Activated naive CD8-positive, alpha-beta T cell (primary cell): Measurements from ENCODE around the gene APMAP.
"Not testable (repeated sequence)": the region's sequence is repeated elsewhere in the genome, so short reads cannot be mapped to it uniquely, and the experiment has no call there.

Source experiments
- H3K27ac Mint-ChIP-seq: one replicate; pipeline ENCODE4 v1.8.0; 2021; ENCODE audit warnings: mixed read lengths
- H3K27me3 Mint-ChIP-seq: one replicate; pipeline ENCODE4 v1.8.0; 2021; ENCODE audit warnings: mixed read lengths
- H3K36me3 Mint-ChIP-seq: one replicate; pipeline ENCODE4 v1.8.0; 2021; ENCODE audit warnings: mixed read lengths
- H3K4me1 Mint-ChIP-seq: one replicate; pipeline ENCODE4 v1.8.0; 2021; ENCODE audit warnings: low read depth, mixed read lengths
- H3K4me3 Mint-ChIP-seq: one replicate; pipeline ENCODE4 v1.8.0; 2021; ENCODE audit warnings: mild to moderate bottlenecking, mixed read lengths
- H3K9me3 Mint-ChIP-seq: one replicate; pipeline ENCODE4 v1.8.0; 2021; ENCODE audit warnings: low read depth, mixed read lengths

APMAP gene

GRCh38 chr20:24952376-24953208 is 40.0 kb downstream of the APMAP start:
- Mint-ChIP-seq H3K4me3 (no peak overlapping the region), H3K4me1 (peaks cover 58% of the 10 kb centered on the region)

DNA sequence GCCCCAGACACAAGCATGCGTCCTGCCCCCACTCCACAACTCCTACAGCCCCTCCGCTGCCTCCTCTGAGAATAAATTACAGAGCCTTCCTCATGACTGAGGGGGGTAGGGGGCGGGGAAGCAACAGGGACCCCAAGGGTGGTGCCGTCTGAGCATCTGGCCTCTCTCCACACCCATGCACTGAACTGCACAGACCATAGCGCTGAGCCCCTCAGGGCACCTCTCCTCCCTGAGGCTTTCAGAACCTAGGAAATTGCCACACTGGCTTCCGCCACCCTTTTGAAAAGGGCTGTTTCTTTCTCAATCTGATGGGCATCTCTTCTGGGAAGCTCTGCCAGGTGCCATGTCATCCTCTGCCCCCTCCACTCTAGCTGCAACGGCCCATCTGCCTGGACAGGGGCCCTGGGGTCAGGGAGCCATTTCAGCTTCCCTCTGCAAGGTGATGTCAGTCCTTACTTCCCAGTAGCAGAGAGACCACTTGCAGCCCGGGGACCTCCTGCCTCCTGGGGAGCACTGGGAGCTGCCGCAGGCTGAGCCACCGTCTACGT is 40.9 kb downstream of the APMAP start:
- peaks cover 9% of the 10 kb centered on the region for H3K9me3 Mint-ChIP-seq
- no peaks in the 10 kb centered on the region for H3K27me3 Mint-ChIP-seq
- peak overlapping the region; percentile 27 for H3K4me3 Mint-ChIP-seq
- H3K4me1 Mint-ChIP-seq, result peaks cover 62% of the 10 kb centered on the region
- peaks cover 8% of the 10 kb centered on the region for H3K36me3 Mint-ChIP-seq
- H3K27ac Mint-ChIP-seq, result no peak overlapping the region

More at GRCh38 chr20:24952376-24953208, 40.0 kb downstream of the APMAP start:
- H3K27ac Mint-ChIP-seq, result peak overlapping the region; percentile 50
- H3K27me3 Mint-ChIP-seq, result no peaks in the 10 kb centered on the region
- peaks cover 8% of the 10 kb centered on the region for H3K36me3 Mint-ChIP-seq
- peaks cover 4% of the 10 kb centered on the region for H3K9me3 Mint-ChIP-seq

- Mint-ChIP-seq H3K27ac (peak overlapping the region; percentile 46), H3K9me3 (peaks cover 10% of the 10 kb centered on the region), H3K4me1 (peaks cover 60% of the 10 kb centered on the region), H3K27me3 (no peaks in the 10 kb centered on the region), H3K4me3 (no peak overlapping the region), H3K36me3 (peaks cover 9% of the 10 kb centered on the region)
These were observed 41.6 kb downstream of the APMAP start for GRCh38 chr20:24950836-24951525.

DNA sequence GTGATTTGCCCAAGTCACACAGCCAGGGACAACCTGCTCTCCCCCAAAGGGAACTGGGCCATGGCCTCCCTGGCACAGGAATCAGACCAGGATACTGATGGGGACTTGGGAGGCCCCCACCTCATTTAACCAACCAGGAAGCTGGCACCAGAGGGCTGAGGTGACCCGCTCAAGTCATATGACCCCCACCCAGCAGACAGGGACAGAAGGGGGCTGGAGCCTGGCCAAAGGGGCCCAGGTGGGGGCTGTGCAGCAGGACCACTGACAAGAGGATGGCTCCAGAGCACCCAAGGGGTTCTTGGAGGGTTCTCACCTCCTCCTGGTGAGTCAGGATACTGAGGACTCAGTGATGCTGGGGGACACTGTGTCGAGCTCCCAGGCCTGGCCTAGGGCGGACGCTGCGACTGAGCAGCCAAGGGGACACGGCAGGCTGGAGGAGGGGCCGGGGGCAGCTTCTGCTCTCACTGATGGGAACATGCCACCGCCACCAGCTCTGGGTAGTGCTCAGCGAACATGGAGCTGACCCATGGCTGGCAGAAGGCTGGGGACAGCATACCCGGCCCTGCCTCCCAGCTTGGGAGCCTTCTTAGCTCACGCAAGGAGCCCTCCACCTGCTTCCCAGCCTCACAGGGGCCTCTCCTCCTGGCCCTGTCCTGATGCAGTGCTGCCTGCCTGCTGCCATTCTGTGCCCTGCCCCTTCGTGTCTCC is 42.3 kb downstream of the APMAP start:
- peaks cover 16% of the 10 kb centered on the region for H3K9me3 Mint-ChIP-seq
- peaks cover 14% of the 10 kb centered on the region for H3K36me3 Mint-ChIP-seq
- H3K27me3 Mint-ChIP-seq, result no peaks in the 10 kb centered on the region
- H3K27ac Mint-ChIP-seq, result peak overlapping the region; percentile 94
- H3K4me1 Mint-ChIP-seq, result peaks cover 59% of the 10 kb centered on the region
- H3K4me3 Mint-ChIP-seq, result peak overlapping the region; percentile 77

- Mint-ChIP-seq H3K9me3 (peaks cover 16% of the 10 kb centered on the region), H3K27me3 (no peaks in the 10 kb centered on the region), H3K4me1 (peaks cover 54% of the 10 kb centered on the region), H3K4me3 (peak overlapping the region; percentile 77), H3K27ac (peak overlapping the region; percentile 94), H3K36me3 (peaks cover 12% of the 10 kb centered on the region)
These were observed 42.8 kb downstream of the APMAP start for GRCh38 chr20:24949756-24950127.

- Mint-ChIP-seq H3K36me3 (peaks cover 12% of the 10 kb centered on the region), H3K27me3 (no peaks in the 10 kb centered on the region), H3K4me1 (peaks cover 49% of the 10 kb centered on the region)
These were observed 43.4 kb downstream of the APMAP start, which contains the start of gene CST7 for GRCh38 chr20:24948939-24949679. TSS of gene CST7 (plus strand) at chr20:24949269. CDS start at chr20:24949506, 237 bp downstream.

DNA sequence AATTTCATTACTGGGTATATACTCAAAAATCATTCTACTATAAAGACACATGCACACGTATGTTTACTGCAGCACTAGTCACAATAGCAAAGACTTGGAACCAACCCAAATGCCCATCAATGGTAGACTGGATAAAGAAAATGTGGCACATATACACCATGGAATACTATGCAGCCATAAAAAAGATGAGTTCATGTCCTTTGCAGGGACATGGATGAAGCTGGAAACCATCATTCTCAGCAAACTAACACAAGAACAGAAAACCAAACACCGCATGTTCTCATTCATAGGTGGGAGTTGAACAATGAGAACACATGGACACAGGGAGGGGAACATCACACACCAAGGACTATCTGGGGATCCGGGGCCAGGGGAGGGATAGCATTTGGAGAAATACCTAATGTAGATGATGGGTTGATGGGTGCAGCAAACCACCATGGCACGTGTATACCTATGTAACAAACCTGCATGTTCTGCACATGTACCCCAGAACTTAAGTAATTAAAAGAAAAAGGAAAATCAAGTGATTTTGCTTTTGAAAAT is 44.1 kb downstream of the APMAP start:
- peaks cover 12% of the 10 kb centered on the region for H3K36me3 Mint-ChIP-seq
- peaks cover 16% of the 10 kb centered on the region for H3K9me3 Mint-ChIP-seq
- peaks cover 43% of the 10 kb centered on the region for H3K4me1 Mint-ChIP-seq
- not testable (repeated sequence) for H3K27me3 Mint-ChIP-seq
- H3K4me3 Mint-ChIP-seq, result peak overlapping the region; percentile 77
- H3K27ac Mint-ChIP-seq, result peak overlapping the region; percentile 94

More at GRCh38 chr20:24948939-24949679, 43.4 kb downstream of the APMAP start, which contains the start of gene CST7:
- peak within 1 kb of the TSS; percentile 77 for H3K4me3 Mint-ChIP-seq
- H3K27ac Mint-ChIP-seq, result peak within 1 kb of the TSS; percentile 94
- H3K9me3 Mint-ChIP-seq, result peaks cover 16% of the 10 kb centered on the region

- peaks cover 15% of the 10 kb centered on the region for H3K36me3 Mint-ChIP-seq
- not testable (repeated sequence) for H3K4me3 Mint-ChIP-seq, H3K27ac Mint-ChIP-seq, H3K27me3 Mint-ChIP-seq
- peaks cover 22% of the 10 kb centered on the region for H3K9me3 Mint-ChIP-seq
- peaks cover 34% of the 10 kb centered on the region for H3K4me1 Mint-ChIP-seq
These were observed 46.2 kb downstream of the APMAP start for GRCh38 chr20:24946376-24946775.

DNA sequence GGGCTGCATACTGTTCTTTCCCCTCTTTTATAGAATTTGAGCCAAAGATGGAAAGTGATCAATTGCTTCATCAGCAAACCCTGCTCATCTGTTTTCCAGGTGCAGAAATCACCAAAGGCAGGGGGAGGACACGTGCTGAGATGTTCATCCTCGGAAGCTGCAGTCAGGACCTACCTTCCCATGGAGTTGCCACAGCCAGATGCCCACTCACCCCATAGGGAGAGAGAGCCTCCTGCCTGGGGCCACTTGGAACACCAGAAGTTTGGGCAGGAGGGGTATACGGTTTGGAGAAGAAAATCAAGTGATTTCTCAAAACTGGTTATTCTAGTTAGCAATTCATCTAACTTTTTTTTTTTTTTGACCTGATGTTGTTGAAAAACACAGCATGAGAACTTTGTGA is 48.8 kb downstream of the APMAP start:
- H3K27ac Mint-ChIP-seq, result no peak overlapping the region
- peaks cover 19% of the 10 kb centered on the region for H3K4me1 Mint-ChIP-seq
- H3K4me3 Mint-ChIP-seq, result no peak overlapping the region
- peaks cover 20% of the 10 kb centered on the region for H3K36me3 Mint-ChIP-seq
- H3K9me3 Mint-ChIP-seq, result peaks cover 23% of the 10 kb centered on the region
- no peaks in the 10 kb centered on the region for H3K27me3 Mint-ChIP-seq

DNA sequence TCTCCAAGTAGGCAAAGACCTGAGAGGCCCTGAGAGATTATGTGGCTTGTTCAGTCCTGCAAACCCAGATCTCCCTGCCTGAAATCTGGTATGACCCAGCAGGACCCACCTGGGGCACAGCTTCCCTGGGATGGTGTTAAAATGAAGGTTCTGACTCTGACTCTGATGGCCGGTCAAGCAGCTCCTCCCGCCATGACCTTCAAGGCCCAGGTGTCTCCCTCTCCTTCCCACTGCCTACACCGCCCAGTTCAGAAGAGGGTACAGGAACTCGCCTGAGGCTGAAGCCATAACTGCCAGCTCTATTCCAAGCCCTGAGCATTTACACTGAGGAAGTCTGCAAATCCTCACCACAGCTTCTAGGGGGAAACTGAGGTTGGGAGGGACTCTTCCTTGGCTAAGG is 49.4 kb downstream of the APMAP start:
- H3K36me3 Mint-ChIP-seq, result peaks cover 20% of the 10 kb centered on the region
- H3K9me3 Mint-ChIP-seq, result peaks cover 23% of the 10 kb centered on the region

DNA sequence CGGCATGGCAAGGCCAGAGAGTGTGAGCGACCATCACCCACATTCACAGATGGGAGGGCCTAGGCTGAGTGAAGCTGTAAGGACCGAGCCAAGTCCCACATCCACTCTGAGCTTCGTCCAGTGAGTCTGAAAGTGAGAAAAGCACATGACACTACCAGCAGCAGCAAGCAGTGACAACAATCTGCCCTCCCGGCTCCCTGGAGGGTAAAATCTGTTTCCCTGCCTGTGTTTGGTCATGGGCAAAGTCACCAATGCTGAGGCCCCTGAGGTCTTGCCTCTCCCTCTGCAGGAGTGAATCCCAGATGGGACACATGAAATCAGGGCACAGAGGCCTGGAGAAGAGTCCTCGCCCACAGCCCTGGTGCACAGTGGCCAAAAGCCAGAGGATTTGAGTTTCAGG is 49.9 kb downstream of the APMAP start:
- H3K36me3 Mint-ChIP-seq, result peaks cover 16% of the 10 kb centered on the region
- peaks cover 9% of the 10 kb centered on the region for H3K4me1 Mint-ChIP-seq
- H3K27me3 Mint-ChIP-seq, result no peaks in the 10 kb centered on the region
- H3K4me3 Mint-ChIP-seq, result no peak overlapping the region
- no peak overlapping the region for H3K27ac Mint-ChIP-seq
- H3K9me3 Mint-ChIP-seq, result peaks cover 20% of the 10 kb centered on the region

More for the DNA sequence above, 49.4 kb downstream of the APMAP start:
- Mint-ChIP-seq H3K27me3 (no peaks in the 10 kb centered on the region), H3K27ac (no peak overlapping the region), H3K4me1 (peaks cover 14% of the 10 kb centered on the region), H3K4me3 (no peak overlapping the region)

GRCh38 chr20:24939036-24939435 is 53.5 kb downstream of the APMAP start:
- H3K27ac Mint-ChIP-seq, result no peak overlapping the region
- peaks cover 8% of the 10 kb centered on the region for H3K36me3 Mint-ChIP-seq
- H3K9me3 Mint-ChIP-seq, result peaks cover 7% of the 10 kb centered on the region
- H3K4me3 Mint-ChIP-seq, result no peak overlapping the region
- no peaks in the 10 kb centered on the region for H3K27me3 Mint-ChIP-seq
- H3K4me1 Mint-ChIP-seq, result peaks cover 1% of the 10 kb centered on the region

DNA sequence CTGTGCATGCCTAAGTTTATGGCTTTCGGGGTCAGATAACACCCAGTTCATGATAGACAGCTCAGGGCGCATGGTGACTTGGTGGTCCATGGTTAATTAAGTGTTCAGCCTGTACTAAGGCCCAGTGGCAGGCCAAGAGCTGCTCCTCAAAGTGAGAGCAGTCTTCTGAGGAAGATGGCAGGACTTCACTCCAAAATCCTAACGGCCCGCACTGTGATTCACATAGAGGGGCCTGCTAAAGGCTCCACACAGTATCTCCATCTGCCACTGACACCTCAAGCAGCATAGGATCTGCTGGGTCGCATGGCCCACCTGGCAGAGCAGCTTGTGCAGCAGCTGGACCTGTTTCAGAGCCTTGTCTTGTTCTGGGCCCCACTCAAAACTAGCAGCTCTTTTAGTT is 54.1 kb downstream of the APMAP start:
- peaks cover 1% of the 10 kb centered on the region for H3K4me1 Mint-ChIP-seq
- no peak overlapping the region for H3K27ac Mint-ChIP-seq
- no peak overlapping the region for H3K4me3 Mint-ChIP-seq
- no peaks in the 10 kb centered on the region for H3K27me3 Mint-ChIP-seq
- H3K9me3 Mint-ChIP-seq, result peaks cover 7% of the 10 kb centered on the region
- H3K36me3 Mint-ChIP-seq, result peaks cover 8% of the 10 kb centered on the region

DNA sequence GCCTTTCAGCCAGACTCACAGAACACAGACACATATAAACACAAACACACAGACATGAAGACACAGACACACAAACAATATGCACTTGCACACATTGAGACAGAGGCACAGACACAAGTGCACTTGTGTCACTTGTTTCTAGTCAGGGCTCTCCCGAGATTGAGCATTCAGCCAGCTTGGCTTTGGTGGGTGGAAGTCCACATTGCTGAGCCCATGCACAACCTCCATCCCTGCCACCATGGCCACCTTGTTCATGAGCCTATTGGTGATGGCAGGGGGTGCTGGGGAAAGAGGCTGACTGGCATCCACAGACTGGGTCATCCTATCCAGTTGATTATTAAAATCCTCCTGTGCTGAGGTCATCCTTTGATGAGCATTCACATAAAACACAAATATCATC is 55.0 kb downstream of the APMAP start:
- Mint-ChIP-seq H3K4me1 (peaks cover 6% of the 10 kb centered on the region), H3K9me3 (peaks cover 7% of the 10 kb centered on the region), H3K4me3 (no peak overlapping the region), H3K36me3 (peaks cover 10% of the 10 kb centered on the region), H3K27me3 (no peaks in the 10 kb centered on the region), H3K27ac (no peak overlapping the region)
